IPS-18a (cell line): ENCODE data around the gene GPC3.
"Not testable (repeated sequence)": the region's sequence is repeated elsewhere in the genome, so short reads cannot be mapped to it uniquely, and the experiment has no call there.

Experiments used
- H3K27ac ChIP-seq: one replicate; pipeline ENCODE4 v1.5.1; 2013; ENCODE audit warnings: low read length
- H3K27me3 ChIP-seq: one replicate; pipeline ENCODE4 v1.6.1; 2013; ENCODE audit warnings: mild to moderate bottlenecking, low read length; ENCODE audit not compliant: control insufficient read depth, insufficient read depth
- H3K36me3 ChIP-seq: one replicate; pipeline ENCODE4 v1.6.1; 2013; ENCODE audit warnings: low read depth, low read length; ENCODE audit not compliant: control insufficient read depth
- H3K4me1 ChIP-seq: one replicate; pipeline ENCODE4 v1.6.1; 2013; ENCODE audit warnings: low read depth, low read length; ENCODE audit not compliant: control insufficient read depth
- H3K4me3 ChIP-seq: one replicate; pipeline ENCODE4 v1.5.1; 2013; ENCODE audit warnings: low read length
- H3K9ac ChIP-seq: one replicate; pipeline ENCODE4 v1.6.1; 2013; ENCODE audit warnings: mild to moderate bottlenecking, low read length, moderate library complexity
- H3K9me3 ChIP-seq: one replicate; pipeline ENCODE4 v1.6.1; 2013; ENCODE audit warnings: low read depth, low read length; ENCODE audit not compliant: control insufficient read depth

GPC3 gene

GRCh38 chrX:133776072-133776471 is 209.3 kb downstream of the GPC3 start:
- Histone ChIP-seq H3K36me3 (no peaks in the 10 kb centered on the region), H3K9me3 (no peaks in the 10 kb centered on the region), H3K27me3 (no peaks in the 10 kb centered on the region), H3K4me3 (no peak overlapping the region), H3K27ac (no peak overlapping the region), H3K9ac (no peak overlapping the region), H3K4me1 (peaks cover 3% of the 10 kb centered on the region)

GRCh38 chrX:133774807-133775206 is 210.6 kb downstream of the GPC3 start:
- H3K36me3 ChIP-seq, result no peaks in the 10 kb centered on the region
- no peak overlapping the region for H3K27ac ChIP-seq
- H3K4me3 ChIP-seq, result no peak overlapping the region
- no peaks in the 10 kb centered on the region for H3K9me3 ChIP-seq
- no peak overlapping the region for H3K9ac ChIP-seq
- peaks cover 3% of the 10 kb centered on the region for H3K4me1 ChIP-seq
- no peaks in the 10 kb centered on the region for H3K27me3 ChIP-seq

GRCh38 chrX:133771086-133771646 is 214.2 kb downstream of the GPC3 start:
- Histone ChIP-seq H3K27ac (no peak overlapping the region), H3K9ac (no peak overlapping the region)

GRCh38 chrX:133762976-133763548 is 222.3 kb downstream of the GPC3 start:
- H3K27ac ChIP-seq, H3K4me3 ChIP-seq, H3K4me1 ChIP-seq, H3K36me3 ChIP-seq, H3K27me3 ChIP-seq, H3K9me3 ChIP-seq, H3K9ac ChIP-seq: not testable (repeated sequence)

More at GRCh38 chrX:133771086-133771646, 214.2 kb downstream of the GPC3 start:
- Histone ChIP-seq H3K4me3 (no peak overlapping the region), H3K36me3 (no peaks in the 10 kb centered on the region), H3K9me3 (no peaks in the 10 kb centered on the region), H3K27me3 (no peaks in the 10 kb centered on the region), H3K4me1 (peaks cover 3% of the 10 kb centered on the region)

GRCh38 chrX:133754657-133755056 is 230.7 kb downstream of the GPC3 start:
- Histone ChIP-seq H3K9ac (no peak overlapping the region), H3K4me1 (no peaks in the 10 kb centered on the region), H3K27ac (no peak overlapping the region), H3K9me3 (peaks cover 16% of the 10 kb centered on the region), H3K4me3 (no peak overlapping the region), H3K36me3 (no peaks in the 10 kb centered on the region), H3K27me3 (no peaks in the 10 kb centered on the region)

GRCh38 chrX:133749951-133750350 is 235.4 kb downstream of the GPC3 start:
- Histone ChIP-seq H3K9me3 (peaks cover 18% of the 10 kb centered on the region), H3K36me3 (no peaks in the 10 kb centered on the region), H3K27me3 (no peaks in the 10 kb centered on the region), H3K4me3 (no peak overlapping the region), H3K4me1 (no peaks in the 10 kb centered on the region), H3K27ac (no peak overlapping the region), H3K9ac (no peak overlapping the region)

GRCh38 chrX:133749370-133749769 is 236.0 kb downstream of the GPC3 start:
- no peak overlapping the region for H3K9ac ChIP-seq
- no peaks in the 10 kb centered on the region for H3K27me3 ChIP-seq
- no peaks in the 10 kb centered on the region for H3K4me1 ChIP-seq
- peaks cover 13% of the 10 kb centered on the region for H3K9me3 ChIP-seq
- no peak overlapping the region for H3K4me3 ChIP-seq
- H3K36me3 ChIP-seq, result no peaks in the 10 kb centered on the region
- H3K27ac ChIP-seq, result no peak overlapping the region

GRCh38 chrX:133747196-133747595 is 238.2 kb downstream of the GPC3 start:
- H3K27ac ChIP-seq, result no peak overlapping the region
- no peaks in the 10 kb centered on the region for H3K4me1 ChIP-seq
- no peak overlapping the region for H3K4me3 ChIP-seq
- no peaks in the 10 kb centered on the region for H3K36me3 ChIP-seq
- H3K9me3 ChIP-seq, result peaks cover 9% of the 10 kb centered on the region
- H3K9ac ChIP-seq, result no peak overlapping the region
- no peaks in the 10 kb centered on the region for H3K27me3 ChIP-seq

GRCh38 chrX:133746593-133746992 is 238.8 kb downstream of the GPC3 start:
- Histone ChIP-seq H3K9ac (no peak overlapping the region), H3K4me1 (no peaks in the 10 kb centered on the region), H3K4me3 (no peak overlapping the region), H3K27me3 (no peaks in the 10 kb centered on the region), H3K27ac (no peak overlapping the region), H3K9me3 (peaks cover 9% of the 10 kb centered on the region), H3K36me3 (no peaks in the 10 kb centered on the region)

- Histone ChIP-seq H3K9ac (no peak overlapping the region), H3K4me1 (no peaks in the 10 kb centered on the region), H3K27me3 (no peaks in the 10 kb centered on the region), H3K36me3 (no peaks in the 10 kb centered on the region), H3K4me3 (no peak overlapping the region), H3K27ac (no peak overlapping the region), H3K9me3 (peaks cover 9% of the 10 kb centered on the region)
Observed at GRCh38 chrX:133745349-133745748, 240.0 kb downstream of the GPC3 start.

- Histone ChIP-seq H3K4me3 (no peak overlapping the region), H3K4me1 (no peaks in the 10 kb centered on the region), H3K9ac (no peak overlapping the region), H3K27ac (no peak overlapping the region), H3K27me3 (no peaks in the 10 kb centered on the region), H3K36me3 (no peaks in the 10 kb centered on the region), H3K9me3 (peaks cover 2% of the 10 kb centered on the region)
Observed at GRCh38 chrX:133742602-133743305, 242.6 kb downstream of the GPC3 start.

GRCh38 chrX:133741303-133741702 is 244.1 kb downstream of the GPC3 start:
- Histone ChIP-seq H3K4me1 (no peaks in the 10 kb centered on the region), H3K9me3 (peaks cover 3% of the 10 kb centered on the region), H3K9ac (no peak overlapping the region), H3K4me3 (no peak overlapping the region), H3K27me3 (no peaks in the 10 kb centered on the region), H3K27ac (no peak overlapping the region), H3K36me3 (no peaks in the 10 kb centered on the region)
